Choroid plexus epithelial cell (primary cell): ENCODE data around the gene KRTAP12-3.

Source experiments
- DNase-seq: peaks from one replicate; pipeline ENCODE4 v3.0.0-alpha.2; 2010; ENCODE audit warnings: low read depth
- H3K4me3 ChIP-seq: 2 replicates; pipeline ENCODE4 v1.5.1; 2011; ENCODE audit warnings: low read depth, mild to moderate bottlenecking, control low read depth, low read length, moderate library complexity
- CTCF ChIP-seq: conservative IDR thresholded peaks from 2 replicates; pipeline ENCODE4 v1.5.1; 2011; ENCODE audit warnings: low read depth, mild to moderate bottlenecking, control low read depth, inconsistent platforms, low read length, moderate library complexity

The KRTAP12-3 gene

GRCh38 chr21:44703731-44704635, 46.3 kb downstream of the KRTAP12-3 start:
- no peak for DNase-seq
- TF ChIP-seq CTCF, result no peak
- no peak overlapping the region for H3K4me3 ChIP-seq

- no peak for DNase-seq
- no peak overlapping the region for H3K4me3 ChIP-seq
- TF ChIP-seq CTCF, result no peak
These were observed 46.9 kb downstream of the KRTAP12-3 start for GRCh38 chr21:44704636-44705001.

GRCh38 chr21:44706026-44706705, 48.4 kb downstream of the KRTAP12-3 start:
- no peak overlapping the region for H3K4me3 ChIP-seq
- DNase-seq, result no peak
- TF ChIP-seq CTCF, result no peak

GRCh38 chr21:44706706-44707581, 49.2 kb downstream of the KRTAP12-3 start:
- TF ChIP-seq CTCF, result no peak
- no peak overlapping the region for H3K4me3 ChIP-seq
- DNase-seq, result no peak
